Measurements from ENCODE around the gene MBNL2.

- no peak for TF ChIP-seq CTCF (conservative IDR thresholded peaks at IDR 0.05; ENCODE audit: low read depth, low read length)
- no peak for TF ChIP-seq EZH2phosphoT487 (IDR thresholded peaks at IDR 0.05; ENCODE audit: borderline replicate concordance, low read length)
- no peak for TF ChIP-seq EZH2 (IDR thresholded peaks at IDR 0.05; ENCODE audit: low read length, unreplicated experiment)
These were observed 22.0 kb downstream of the MBNL2 start for GRCh38 chr13:97243915-97244781.

All from PC-3 (cell line).